ENCODE results near the gene CRNKL1.

- TF ChIP-seq POLR2A (IDR thresholded peaks at IDR 0.05; ENCODE audit: borderline replicate concordance, extremely low read depth, insufficient read depth, insufficient read length) (no peak), ZNF274 (IDR thresholded peaks at IDR 0.05; ENCODE audit: low read depth, low read length) (no peak), SRF (IDR thresholded peaks at IDR 0.05; ENCODE audit: low read depth) (no peak)
Observed at GRCh38 chr20:20084296-20084752, 32.1 kb upstream of the CRNKL1 start.
